Activated T-helper 2 cell treated with anti-CD3 and anti-CD28 coated beads, Interferon-gamma antibody, Interleukin-2, Interleukin-4, amounts not matched to agents 10 μg/mL and 5 μg/mL and 100 μg/mL, durations not matched to agents 14 hours and 24 hours and 36 hours (primary cell): ENCODE results near the gene PFN1. TPM values are rescaled to one million over a fixed set of nuclear protein-coding genes. Genes with fewer than 3 reads are reported as not detected.

ENCODE experiments used
- total RNA-seq: library from RNA; stranded (reverse); gene quantifications from 2 replicates; pipeline ENCODE4 v1.2.3, GENCODE V29; 2022

Gene PFN1
- total RNA-seq, 1 donor from 2014 or later, result 1,475 TPM

Other genes with a start within 250 kb of the PFN1 start
- gene PELP1, start 244.4 kb downstream of the PFN1 start, total RNA-seq, result 115 and 116 TPM in 2 replicates
- gene ARRB2, start 237.9 kb downstream of the PFN1 start, total RNA-seq, result 226 and 231 TPM in 2 replicates
- gene MED11, start 217.1 kb downstream of the PFN1 start, total RNA-seq, result 24.0 and 24.9 TPM in 2 replicates
- gene ZMYND15, start 208.7 kb downstream of the PFN1 start, total RNA-seq, result 0.09 TPM in 1 of 2 replicates, not detected in the other
- gene CXCL16, start 208.6 kb downstream of the PFN1 start, total RNA-seq, result 1.8 and 2.3 TPM in 2 replicates
- not detected in 2 replicates for gene TM4SF5, start 176.6 kb downstream of the PFN1 start, total RNA-seq
- 0.28 and 0.46 TPM in 2 replicates for gene VMO1, start 162.2 kb downstream of the PFN1 start, total RNA-seq
- not detected in 2 replicates for gene GLTPD2, start 159.6 kb downstream of the PFN1 start, total RNA-seq
- gene PSMB6, start 152.4 kb downstream of the PFN1 start, total RNA-seq, result 215 and 220 TPM in 2 replicates
- 22.3 and 26.6 TPM in 2 replicates for gene PLD2, start 141.4 kb downstream of the PFN1 start, total RNA-seq
- 60.9 and 69.7 TPM in 2 replicates for gene MINK1, start 115.2 kb downstream of the PFN1 start, total RNA-seq
- gene C17orf107, start 49.0 kb downstream of the PFN1 start, total RNA-seq, result 0.76 and 1.3 TPM in 2 replicates
- 0.32 and 0.44 TPM in 2 replicates for gene CHRNE, start 45.4 kb downstream of the PFN1 start, total RNA-seq
- not detected in 2 replicates for gene GP1BA, start 16.3 kb downstream of the PFN1 start, total RNA-seq
- 91.4 and 103 TPM in 2 replicates for gene SLC25A11, start 8.5 kb downstream of the PFN1 start, total RNA-seq
- 112 and 126 TPM in 2 replicates for gene RNF167, start 8.3 kb downstream of the PFN1 start, total RNA-seq
- gene ENO3, start 2.6 kb upstream of the PFN1 start, total RNA-seq, result 45.7 and 47.9 TPM in 2 replicates
- 66.5 and 70.4 TPM in 2 replicates for gene SPAG7, start 19.3 kb upstream of the PFN1 start, total RNA-seq
- 90.2 and 92.3 TPM in 2 replicates for gene CAMTA2, start 39.1 kb upstream of the PFN1 start, total RNA-seq
- 0.43 and 0.53 TPM in 2 replicates for gene INCA1, start 49.0 kb upstream of the PFN1 start, total RNA-seq
- gene KIF1C, start 49.4 kb upstream of the PFN1 start, total RNA-seq, result 51.0 and 51.4 TPM in 2 replicates
- 0.14 TPM in 2 replicates for gene SLC52A1, start 86.9 kb upstream of the PFN1 start, total RNA-seq
- 1.4 and 1.9 TPM in 2 replicates for gene ZFP3, start 129.9 kb upstream of the PFN1 start, total RNA-seq
- gene ZNF232, start 163.3 kb upstream of the PFN1 start, total RNA-seq, result 12.4 and 16.5 TPM in 2 replicates
- 0.07 TPM in 1 of 2 replicates, not detected in the other for gene USP6, start 167.5 kb upstream of the PFN1 start, total RNA-seq
- gene ZNF594, start 243.3 kb upstream of the PFN1 start, total RNA-seq, result 8.0 and 8.9 TPM in 2 replicates